Astrocyte of the hippocampus (primary cell): ENCODE results near the gene ANKFN1.
"Not testable (repeated sequence)": the region's sequence is repeated elsewhere in the genome, so short reads cannot be mapped to it uniquely, and the experiment has no call there.

ENCODE experiments used
- DNase-seq: peaks from one replicate; pipeline ENCODE4 v3.0.0; 2011; ENCODE audit warnings: low read depth, low spot score

The ANKFN1 gene

DNA sequence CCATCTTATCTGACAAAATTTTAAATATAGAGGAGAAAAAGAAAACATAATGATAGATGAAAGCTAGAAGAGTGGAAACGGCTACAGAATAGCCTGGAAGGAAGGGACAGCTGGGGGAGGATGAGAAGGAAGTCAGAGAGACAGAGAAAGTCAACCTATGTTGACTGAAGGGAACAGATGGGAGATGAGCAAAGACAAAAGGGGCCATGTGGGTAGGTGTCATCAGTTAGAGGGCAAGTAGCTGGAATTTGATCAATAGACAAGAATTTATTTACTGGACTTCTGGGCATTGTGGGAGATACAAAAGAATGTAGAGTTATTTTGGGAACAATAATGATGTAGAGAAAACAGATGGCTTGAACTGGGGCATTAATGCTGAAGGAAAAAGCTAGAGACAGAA is 194.4 kb downstream of the ANKFN1 start:
- DNase-seq, result no peak

DNA sequence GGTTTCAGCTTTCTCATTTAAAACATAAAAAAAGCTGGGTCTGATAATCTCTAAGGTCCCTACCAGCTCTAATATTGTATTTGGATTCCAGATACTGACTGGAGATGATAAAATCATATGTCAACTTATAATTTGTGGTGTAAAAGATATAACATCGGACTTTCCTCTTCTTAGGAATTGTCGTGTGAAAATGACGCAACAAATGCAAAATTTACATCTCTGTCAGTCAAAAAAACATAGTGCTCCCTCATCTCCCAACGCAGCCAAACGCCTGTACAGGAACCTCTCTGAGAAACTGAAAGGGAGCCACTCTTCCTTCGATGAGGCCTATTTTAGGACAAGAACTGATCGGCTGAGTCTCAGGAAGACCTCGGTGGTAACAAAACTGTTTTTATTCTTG is 197.3 kb downstream of the ANKFN1 start:
- DNase-seq, result no peak

DNA sequence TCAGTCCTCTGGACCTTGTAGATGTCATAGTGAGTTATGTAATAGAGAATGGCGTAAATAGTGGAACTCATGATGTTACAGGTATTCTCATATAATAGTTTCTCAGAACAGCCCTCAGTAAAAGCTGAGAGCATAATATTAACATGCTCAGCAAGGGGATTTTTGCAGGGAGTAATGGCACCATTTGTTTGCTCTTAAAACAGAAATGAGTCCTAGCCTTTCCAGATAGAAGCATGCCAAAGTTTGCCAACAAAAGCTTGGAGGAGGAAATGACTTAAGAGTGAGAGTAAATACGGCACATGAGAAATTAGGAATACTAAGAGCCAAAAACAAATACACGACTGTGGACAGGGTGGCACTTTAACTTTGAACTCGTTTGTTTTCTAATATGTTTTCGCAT is 198.4 kb downstream of the ANKFN1 start:
- no peak for DNase-seq

DNA sequence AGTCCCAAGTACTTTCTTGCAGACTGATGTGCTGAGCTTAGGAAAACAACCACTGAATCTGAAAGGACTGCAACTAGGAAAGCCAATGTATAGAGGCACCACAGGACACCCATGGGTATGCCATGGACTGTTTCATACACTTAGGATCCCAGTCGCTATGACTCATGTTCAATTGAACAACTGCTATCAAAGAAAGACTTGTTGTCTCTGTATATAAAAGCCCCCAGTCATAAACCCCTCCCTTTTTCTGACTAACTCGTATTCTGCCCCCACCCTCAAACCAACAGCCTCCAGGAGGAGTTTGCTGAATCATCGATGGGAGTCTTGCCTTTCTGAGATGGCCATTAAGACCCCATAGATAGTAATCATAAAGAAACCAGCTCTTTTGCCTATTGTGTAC is 205.4 kb downstream of the ANKFN1 start:
- peak; percentile 28 for DNase-seq

DNA sequence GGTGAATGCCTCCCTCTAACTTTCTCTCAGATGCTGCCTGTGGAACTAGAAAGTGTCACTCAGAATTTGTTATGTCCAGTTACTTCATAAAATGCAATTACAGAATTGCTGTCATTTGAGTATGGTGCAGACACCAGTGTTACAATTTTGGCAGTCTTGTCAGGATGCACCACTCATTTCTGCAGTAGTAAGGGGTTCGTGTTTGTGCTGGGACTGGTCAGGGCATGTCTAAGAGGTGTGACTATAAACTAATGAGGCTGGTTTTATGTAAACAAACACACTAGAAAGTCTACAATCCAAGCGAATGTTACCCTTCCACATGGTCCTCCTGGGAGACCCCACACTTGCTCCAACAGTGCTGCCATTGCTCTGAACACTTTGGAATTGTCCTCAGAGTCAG is 206.2 kb downstream of the ANKFN1 start:
- DNase-seq, result no peak

DNA sequence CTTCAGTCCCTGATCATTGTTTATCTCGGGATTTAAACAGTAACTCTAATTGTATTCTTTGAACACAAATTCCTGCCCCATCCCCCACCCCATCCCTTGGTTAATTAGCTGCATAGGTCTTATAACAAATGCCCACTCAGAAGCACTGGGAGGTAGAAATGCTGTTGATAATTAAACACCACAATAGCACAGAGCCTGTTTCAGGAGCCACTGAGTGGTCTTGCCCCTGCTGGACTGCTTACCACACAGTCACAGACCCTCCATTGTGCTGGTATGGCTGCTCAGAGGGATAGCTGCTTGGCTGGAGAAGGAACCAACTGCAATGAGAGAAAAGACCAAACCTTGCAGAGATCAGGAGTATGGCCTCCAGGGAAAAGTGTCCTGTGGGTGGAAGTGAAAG is 214.1 kb downstream of the ANKFN1 start:
- DNase-seq, result no peak

DNA sequence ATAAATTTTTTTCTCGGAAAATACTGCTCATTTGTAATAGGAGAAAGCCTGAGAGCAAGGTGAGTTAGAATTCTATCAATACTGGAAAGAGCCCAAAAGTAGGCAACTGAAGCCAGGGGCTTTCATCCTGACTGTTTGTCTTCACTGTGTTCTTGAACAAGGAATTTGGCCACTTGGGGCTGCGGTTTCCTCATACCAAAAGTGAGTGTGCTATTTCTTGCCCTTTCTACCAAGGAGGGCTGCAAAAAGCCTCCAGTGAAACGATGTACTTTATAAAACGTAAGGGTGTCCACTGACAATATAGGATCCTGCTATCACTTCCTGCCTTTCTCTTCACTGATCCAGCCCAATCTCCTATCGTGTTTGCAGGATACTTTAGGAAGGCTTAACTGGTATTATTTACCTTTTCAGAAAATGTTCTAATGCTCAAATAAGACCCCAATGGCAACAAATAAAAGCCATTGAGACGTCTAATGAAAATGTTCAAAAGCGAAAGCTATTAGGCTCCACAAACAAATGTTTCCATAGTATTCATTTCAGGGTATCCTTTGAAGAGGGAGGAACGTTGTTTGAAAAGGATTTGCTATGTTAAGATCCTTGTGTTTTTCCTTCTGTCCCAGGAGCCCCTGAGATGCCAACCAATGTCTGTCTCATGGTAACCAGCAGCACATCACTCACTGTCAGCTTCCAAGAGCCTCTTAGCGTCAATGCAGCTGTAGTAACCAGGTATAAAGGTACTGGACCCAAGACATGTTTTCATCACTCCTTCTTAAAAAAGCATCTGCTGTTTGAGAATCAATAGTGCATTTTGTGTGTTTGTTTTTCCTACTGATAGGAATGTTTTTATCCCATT is 220.9 kb downstream of the ANKFN1 start:
- DNase-seq, result no peak

DNA sequence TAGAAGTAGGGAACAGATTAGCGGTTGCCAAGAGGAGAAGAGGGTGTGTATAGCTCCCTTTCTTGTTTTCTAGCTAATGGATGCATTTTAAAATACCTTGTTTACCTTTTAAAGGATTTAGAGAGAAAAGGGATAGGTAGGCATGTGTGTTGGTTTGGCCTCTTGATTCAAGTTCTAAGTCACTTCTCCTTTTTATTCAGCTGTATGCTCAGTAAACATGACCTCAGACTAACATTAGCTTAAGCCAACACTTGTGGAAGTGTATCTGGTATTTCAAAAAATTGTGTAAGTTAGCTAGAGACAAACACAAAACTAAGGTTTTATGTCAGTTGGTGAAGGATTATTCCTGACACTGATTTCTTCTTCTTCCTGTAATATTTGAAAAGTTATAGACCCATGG is 236.1 kb downstream of the ANKFN1 start:
- DNase-seq, result no peak

DNA sequence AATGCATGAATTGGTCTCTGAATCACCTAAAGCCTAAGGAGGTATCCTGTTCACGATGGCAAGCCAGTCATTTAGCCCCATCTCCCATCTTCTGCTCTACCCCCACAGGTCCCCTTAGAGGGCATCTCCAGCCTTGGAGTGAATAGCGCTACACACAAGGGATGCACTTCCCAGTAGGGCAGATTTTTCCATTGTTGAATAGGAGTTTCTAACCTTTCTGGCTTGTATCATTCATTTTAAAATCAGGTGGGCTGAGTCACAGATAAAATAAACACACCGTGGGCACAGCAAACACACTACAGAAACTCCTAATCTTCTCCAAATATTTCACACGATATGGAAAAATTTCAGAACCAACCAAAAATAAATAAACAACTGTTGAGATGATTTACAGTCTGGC is 239.0 kb downstream of the ANKFN1 start:
- no peak for DNase-seq

DNA sequence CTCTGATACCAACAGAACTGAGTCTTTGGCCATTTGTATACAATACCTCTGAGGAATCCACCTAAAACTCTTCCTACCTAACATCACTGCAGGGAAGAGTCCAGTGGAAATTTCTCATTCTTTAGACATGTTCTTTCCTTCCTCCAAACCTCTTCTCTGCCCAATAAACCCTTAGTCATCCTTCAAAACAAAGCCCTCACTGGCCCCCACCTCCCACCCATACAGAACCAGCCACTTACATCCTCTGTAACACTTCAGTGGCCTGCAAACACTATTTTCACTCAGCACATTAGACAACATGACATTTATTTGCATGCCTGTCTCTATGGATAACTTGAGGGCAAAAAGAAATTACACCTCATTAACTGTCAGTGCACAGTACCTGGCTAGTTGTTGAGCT is 239.9 kb downstream of the ANKFN1 start:
- no peak for DNase-seq

DNA sequence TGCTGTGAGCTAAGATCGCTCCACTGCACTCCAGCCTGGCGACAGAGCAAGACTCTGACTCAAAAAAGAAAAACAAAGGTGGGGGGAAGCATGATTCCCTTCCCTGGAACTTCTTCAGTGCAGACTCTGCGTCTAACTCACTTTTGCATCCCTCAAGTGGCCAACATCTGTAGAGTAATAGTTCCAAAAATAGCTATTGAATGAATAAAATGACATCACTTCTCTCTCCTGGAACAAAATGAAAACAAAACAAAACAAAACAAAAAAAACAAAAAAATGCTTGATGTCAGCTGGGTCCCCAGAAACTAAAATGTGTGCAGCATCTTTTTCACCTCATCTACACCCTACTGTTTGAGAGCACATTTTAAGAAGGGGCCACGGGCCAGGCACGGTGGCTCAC is 242.5 kb downstream of the ANKFN1 start:
- DNase-seq, result no peak

DNA sequence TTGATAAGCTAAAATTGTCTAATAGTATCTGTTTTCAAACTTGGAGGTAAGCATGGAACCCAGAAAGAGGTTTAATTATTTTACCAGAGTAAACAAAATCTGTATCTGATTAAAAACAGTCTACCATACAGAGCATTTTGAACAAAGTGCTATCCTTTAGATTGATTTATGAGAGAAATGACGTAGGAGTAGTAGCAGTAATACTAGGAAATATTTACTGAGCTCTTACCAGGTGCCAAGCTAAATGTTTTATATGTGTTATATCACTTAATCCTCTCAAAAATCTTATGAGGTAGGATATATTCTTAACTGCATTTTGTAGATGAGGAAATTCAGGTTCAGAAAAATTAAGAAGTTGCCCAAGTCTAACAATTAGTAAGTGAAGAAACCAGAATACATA is 253.8 kb downstream of the ANKFN1 start:
- DNase-seq, result no peak

DNA sequence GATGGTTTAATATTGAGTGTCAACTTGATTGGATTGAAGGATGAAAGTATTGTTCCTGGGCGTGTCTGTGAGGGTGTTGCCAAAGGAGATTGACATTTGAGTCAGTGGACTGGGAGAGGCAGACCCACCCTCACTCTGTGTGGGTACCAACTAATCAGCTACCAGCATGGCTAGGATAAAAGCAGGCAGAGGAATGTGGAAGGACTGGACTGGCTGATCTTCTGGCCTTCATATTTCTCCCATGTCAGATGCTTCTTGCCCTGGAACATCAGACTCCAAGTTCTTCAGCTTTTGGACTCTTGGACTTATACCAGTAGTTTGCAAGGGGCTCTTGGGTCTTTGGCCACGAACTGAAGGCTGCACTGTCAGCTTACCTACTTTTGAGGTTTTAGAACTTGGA is 259.1 kb downstream of the ANKFN1 start:
- not testable (repeated sequence) for DNase-seq

DNA sequence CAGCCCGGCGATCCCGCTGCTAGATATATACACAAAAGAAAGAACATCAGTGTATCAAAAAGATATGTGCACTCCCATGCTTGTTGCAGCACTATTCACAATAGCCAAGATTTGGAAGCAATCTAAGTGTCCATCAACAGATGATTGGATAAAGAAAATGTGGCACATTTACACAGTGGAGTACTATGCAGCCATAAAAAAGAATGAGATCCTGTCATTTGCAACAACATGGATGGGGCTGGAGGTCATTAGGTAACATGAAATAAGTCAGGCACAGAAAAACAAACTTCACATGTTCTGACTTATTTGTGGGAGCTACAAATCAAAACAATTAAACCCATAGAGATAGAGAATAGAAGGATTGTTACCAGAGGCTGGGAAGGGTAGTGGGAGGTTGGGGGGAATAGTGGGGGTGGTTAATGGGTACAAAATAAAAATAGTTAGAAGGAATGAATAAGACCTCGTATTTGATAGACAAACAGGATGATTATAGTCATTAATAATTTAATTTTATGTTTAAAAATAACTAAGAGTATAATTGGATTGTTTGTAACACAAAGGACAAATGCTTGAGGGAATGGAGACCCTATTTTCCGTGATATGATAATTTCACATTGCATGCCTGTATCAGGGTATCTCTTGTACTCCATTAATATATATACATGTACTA is 263.5 kb downstream of the ANKFN1 start:
- DNase-seq, result no peak

DNA sequence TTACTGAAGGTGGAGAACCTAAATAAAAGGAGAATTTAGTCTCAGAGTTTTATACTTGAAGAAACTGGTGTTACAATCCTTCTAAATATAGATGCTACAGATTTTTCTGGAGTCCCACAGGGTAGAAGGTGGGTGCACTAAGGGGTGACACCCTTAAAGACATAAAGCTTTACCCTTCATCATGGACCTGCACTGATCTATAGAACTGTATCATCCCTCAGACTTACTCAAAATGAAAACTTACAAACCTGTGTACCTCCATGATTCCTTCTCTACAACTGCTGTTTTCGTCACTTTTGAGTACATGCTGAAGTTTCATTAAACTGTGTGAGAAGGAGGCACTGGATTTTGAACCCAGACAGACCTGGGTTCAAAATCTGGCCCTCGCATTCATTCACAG is 270.7 kb downstream of the ANKFN1 start:
- no peak for DNase-seq

DNA sequence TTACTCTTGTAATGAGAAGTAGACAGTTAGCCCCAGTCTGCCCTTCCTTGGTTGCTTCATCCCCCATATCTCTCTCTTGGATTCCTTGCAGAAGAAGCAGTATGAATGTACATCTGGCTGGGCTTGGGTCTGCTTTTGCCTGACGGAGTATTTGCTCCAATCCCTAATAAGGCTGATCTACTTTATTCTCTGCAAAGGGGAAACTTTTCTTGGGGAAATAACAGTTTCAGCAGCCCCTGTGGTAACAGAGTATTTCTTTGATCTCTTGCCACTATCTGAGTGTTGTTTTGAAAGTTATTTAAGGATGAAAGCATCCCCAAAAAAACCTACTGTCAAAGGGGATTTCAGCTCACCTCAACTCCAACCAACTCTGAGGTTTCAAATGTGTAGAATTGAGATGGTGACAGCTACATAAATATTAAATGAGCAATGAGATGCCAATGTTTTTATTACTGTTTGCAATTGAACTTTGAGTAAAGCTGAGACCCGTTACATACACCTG is 271.3 kb downstream of the ANKFN1 start:
- no peak for DNase-seq

DNA sequence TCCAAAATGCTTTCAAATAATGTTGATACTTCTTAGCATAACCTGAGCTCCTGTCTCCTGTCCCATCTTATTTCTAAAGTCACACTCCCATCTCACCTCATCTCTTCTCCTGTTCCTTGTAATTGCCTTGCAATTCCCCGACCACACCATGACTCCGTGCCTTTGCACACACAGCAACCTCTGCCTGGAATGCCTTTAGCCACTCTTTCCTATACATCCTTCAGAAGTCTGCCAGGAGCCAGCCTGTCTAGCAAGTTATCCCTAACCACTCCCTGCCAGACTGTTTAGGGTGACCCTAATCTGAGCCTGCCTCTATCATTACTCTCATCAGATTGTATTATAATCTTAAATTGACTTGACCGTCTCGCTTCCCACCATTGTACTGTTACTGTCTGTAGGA is 272.2 kb downstream of the ANKFN1 start:
- DNase-seq, result no peak

DNA sequence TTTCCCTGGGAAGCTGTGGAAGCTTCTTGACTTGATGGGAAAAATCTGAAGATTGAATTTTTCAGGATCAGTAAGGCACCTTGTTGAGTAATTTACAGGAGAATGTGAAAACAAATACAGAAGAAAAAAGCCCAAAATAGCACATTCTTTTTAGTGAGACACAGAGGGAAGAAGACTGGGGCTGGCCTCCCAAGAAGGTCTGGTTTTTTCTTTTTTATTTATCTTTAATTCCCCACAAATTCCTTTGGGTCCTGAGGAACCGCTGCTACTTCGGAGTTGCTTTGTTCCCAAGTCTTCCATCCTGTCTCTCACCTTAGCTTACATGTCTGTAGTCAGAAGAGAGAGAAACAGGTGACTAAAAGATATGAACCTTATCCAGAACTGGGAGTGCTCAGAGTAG is 273.6 kb downstream of the ANKFN1 start:
- DNase-seq, result no peak

DNA sequence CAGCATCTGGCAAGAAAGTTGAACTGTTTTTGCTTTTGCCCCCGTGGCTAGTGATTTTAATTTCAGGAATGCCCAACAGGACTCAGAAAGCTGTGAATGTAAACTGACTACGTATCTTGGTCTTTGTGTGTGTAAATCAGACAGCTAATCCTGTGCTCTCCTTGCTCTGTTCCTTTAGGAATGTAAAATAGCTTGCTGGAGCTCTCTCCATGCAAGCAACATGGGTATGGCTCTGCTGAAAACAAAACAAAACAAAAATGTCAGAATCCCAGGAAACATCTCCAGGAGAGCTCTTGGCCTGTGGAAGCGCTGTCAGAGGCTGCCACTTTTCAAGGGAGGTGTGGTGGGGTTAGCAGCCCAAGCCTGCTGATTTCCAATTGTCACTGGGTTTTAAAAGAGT is 278.5 kb downstream of the ANKFN1 start:
- peak; percentile 27 for DNase-seq

DNA sequence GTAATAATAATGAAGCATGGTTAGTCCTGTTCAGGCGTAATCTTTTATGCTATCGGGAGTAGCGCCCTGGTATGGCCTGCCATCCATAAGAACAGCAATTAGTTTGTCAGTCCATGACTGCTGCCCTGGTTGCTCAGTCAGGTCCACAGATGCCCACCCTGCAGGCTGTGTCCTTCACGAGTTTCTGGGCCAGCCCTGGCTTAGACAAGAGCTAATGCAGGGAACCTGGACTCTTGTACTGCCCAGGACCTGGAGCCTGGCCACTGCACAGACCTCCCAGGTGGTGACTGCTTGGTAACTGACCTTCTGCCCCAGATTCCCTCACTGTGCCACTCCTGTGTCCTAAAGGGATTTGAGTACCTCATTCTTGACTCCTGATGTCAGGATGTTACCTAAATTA is 279.2 kb downstream of the ANKFN1 start:
- DNase-seq, result no peak

DNA sequence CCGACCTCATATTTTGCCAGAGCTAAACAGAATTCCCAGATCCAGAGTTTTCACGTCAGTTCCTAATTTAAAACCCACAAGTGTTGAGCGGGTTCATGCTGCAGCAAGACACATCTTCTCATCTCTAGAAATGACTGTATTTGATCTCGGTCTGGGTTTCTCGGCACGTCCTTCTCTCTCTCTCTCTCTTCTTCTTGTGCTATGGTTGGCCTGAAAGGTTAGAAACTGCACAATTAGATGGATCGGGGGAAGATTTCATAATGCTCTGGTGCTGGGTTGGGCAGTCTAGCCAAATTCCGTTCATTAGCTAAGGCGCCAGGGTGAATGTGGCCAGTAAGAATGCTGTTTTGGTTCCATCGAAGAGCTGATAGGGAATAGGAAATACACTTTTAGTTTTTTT is 281.3 kb downstream of the ANKFN1 start:
- DNase-seq, result no peak

DNA sequence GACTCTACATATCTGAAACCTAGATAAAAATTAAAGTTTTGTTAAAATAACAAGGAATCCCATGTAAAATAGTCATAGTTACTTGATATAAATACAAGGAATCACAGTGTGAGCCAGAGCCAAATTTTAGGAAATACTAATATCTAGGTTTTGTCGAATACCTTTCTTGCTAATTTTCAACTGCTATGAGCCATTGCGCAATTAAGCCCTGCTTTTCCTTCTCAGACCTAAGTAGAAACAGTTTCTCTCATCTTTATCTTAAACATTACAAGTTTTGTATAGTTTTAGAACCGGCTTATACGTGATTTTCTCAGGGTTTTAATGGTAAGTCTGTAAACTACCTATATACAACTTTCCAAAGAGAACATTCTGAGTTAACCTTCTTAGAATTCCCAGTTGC is 282.9 kb downstream of the ANKFN1 start:
- DNase-seq, result no peak

DNA sequence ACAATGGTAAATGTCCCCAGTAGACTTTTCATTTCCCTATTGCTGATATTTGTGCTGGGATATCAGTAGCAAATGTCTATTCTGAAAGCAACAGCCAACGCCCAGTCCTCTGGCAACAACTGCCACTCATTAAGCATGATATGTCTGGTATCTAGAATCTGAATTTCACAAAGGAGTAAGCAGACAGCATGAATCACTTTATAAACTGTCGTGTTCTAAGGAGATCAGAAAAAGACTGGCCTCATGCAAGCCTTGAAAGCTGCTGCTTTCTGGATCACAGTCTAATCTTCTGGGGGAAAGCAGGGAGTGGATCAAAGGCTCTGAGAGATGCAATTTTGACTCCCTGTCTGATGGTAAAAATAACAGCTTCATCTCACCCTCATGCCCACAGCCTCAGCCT is 287.1 kb downstream of the ANKFN1 start:
- DNase-seq, result peak; percentile 39
